GDM1 (cell line): ENCODE measurements around the gene MYO1B.

Experiments
- DNase-seq: peaks from one replicate; lab custom pipeline; 2025; lab: John Stamatoyannopoulos, UW

Gene MYO1B

DNA sequence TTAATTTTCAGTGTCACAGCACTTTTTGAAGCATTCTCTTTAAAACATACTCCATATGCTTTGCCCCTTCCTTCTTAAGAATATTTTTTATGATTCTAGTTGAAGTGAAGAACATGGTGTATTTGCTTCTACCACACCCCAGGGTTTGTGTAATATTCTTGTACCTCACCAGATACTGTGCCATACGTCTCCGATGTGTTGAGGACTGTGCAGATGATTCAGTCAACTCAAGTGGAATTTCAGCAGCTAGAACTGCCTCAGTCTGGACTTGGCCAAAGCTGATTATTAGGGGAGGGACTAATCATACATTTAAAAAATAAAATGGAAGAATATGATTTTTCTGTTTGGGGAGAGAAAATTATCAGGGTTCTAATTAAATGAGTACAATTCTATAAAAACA lies 115.7 kb downstream of the MYO1B start:
- DNase-seq = no peak

DNA sequence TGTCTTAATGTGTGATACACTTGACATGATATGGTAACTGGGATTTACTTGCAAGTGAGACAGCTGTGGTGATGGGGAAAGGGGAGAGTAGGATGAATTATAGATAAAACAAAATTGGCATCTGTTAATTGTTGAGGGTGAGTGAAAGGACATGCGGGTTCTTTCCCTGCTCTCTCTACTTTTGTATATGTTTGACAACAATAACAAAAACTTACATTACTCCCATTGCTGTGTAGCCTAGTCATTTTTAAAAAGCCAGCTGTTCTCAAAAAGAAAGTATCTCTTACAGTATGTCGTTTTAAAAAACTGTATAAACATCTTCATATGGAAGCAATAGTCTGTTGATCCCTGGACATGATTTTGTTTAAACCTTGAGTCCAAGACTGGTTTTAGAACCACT lies 117.6 kb downstream of the MYO1B start:
- no peak for DNase-seq

DNA sequence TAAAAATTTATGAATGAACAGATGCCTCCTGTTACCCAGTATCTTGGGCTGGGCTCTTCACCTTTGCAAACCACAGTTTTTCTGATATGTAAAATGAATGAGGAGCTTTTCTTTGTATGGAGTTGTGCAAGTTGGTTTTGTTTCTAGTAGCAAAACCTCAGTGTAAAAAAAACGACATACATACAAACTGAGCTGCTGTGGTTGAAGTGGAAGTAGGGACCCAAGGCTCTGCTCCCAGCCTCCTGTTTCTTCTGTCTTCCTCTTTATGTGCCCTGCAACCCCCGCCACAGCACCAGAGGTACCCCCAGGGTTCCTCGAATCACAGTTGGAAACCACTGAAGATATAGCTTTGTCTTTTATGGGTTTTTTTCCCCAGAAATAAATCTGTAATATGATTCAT lies 118.1 kb downstream of the MYO1B start:
- no peak for DNase-seq

DNA sequence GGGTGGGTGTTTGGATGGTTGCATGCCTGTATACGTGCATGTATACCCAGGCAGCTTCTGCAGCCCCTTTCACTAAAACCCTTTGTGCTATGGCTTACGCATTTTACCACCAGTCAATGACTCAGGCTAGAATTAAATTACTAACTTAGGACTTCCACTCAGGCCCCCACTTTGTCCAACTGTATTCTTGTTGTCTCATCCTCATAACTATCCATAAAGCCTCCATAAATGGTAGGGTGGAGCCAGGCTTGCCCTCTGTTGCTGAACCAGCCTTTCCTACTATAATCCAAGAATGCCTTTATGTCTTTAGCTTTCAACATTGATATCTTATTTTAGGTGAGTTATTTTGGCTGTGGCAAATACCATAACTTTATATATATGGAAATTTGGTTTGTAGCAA lies 119.9 kb downstream of the MYO1B start:
- DNase-seq = no peak

DNA sequence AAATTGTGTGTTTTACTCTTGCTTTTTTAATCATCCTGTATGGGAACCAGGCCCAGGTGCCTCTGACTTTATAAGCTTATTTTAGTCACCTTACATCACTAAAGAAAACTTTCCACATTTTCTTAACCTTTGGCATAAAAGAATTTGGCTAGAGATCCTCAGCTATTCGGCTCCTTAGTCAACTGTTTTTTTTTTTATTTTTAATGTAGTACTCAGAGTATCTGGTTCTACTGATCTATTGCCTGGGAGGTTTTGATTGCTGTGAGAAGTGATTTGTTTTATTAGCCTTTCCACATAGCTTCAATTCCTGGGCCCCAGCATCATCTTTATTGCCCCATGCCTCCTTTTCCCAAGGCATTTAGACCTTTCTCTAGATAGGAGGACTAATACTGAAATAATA lies 121.0 kb downstream of the MYO1B start:
- no peak for DNase-seq

DNA sequence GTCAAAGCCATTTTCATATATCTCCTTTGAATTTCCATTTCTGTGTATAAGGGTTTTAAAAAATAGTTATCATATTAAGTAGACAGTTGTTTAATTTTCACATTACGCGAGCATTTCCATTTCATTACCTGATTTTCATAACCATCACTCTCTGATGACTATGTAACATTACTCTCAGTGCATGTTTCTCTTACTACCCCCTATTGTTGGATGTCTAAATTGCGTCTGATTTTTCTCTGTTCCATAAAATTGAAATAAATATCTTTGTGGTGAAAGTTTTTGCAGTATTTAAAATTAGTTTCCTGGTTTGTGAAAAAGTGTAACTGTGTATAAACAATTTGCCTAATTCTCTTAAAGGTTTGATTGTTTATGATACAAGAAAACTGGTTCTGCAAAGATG lies 123.8 kb downstream of the MYO1B start:
- DNase-seq = no peak

DNA sequence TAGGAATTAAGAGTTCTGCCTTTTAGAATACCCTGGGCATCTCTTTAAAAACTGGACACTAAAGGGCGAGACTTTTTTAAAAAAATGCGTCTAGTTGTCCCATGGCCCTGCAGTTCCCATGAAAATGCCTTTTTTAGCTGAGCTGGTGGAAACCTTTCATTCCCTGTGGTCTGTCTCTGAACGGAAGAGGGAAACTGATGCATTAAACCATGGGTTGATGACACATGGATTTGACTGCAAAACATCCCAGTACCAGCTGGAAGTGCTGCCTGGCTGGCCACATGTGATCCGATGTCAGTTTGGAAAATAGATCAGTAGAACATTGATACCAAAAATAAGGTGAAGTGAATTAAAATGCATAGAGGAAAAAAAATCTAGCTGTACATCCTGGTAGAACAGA lies 129.2 kb downstream of the MYO1B start:
- DNase-seq = no peak

DNA sequence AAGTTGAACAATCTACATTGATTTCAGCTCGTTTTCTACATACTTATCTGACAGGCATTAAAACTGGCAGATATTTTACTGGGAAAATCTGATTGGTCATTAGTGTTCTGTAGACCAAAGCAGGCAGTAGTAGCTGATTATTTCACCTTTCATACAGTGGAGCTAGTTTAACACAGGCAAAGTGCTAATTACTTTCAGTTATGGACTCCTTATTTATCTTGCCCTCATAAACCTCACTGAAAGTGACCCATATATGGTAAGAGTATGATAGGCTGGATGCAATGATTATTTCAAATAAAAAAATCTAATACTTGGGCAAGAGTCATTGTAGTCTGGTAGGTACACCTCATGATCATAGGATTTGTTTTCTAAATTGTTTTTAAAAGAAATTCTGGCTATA lies 129.7 kb downstream of the MYO1B start:
- no peak for DNase-seq

DNA sequence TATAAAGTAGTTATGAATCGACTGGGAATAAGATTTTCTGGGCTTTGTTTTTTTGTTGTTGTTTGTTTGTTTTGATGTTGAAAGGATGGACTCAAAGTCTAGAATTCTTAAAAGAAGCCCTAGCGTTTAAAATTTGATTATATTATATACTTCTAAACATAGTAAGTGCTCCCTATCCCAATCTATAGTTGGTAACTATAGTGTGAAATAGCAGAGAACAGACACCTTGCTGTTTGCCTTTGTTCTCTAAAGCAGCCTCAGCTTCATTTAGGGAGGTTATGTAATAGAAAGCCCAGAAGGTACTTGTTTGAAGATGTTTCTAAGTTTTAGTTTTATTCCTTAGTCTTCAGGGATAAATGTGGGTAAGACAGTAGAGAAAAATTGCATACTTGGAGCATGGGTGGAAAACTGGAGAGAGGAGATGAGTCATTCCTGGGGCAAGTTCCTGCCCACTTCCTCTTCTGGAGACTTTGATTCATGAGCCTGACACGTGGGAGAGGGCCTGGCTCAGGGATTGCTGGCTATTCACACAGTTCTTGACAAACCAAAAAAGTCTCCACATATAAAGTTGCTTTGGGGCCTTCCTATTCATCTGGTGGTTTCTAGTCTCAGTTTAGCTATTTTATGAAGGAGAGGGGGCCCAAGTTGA lies 131.9 kb downstream of the MYO1B start:
- peak; percentile 70 for DNase-seq

DNA sequence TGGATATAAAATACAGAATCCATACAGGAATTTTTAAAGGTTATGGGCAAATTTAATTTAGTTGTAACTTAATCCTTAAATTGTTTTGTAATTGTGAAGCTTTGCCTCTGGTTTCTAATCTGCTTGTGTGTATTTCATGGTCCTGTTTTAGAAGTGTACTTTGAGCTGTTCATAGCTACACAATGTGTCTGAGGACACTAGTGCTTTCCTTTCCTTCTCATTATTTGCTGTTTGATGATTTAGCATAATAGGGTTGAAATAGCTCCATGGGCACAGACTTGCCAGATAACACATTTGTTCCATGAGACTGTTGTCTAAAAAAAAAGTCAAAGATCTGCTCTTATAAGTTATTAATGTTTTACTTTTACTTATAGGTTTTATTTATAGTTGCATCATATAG lies 134.2 kb downstream of the MYO1B start:
- DNase-seq = no peak

DNA sequence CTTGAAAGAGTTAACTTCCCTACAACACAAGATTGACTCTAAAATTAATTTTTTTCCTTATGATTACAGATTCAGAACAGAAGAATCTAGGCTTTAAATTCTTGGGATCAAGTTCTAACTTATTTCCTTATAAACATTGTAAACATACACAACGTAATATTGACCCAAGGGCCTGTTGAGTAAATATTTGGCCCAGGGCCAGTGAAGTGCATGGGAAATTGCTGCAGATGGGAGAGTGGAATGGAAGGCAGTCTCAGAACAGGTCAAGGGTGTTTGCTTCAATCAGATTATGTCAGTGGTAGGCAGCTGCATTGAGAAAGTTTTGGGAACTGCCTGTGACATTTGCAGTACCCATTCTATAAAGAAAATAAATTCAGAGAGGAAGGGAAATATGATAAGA lies 137.6 kb downstream of the MYO1B start:
- no peak for DNase-seq

DNA sequence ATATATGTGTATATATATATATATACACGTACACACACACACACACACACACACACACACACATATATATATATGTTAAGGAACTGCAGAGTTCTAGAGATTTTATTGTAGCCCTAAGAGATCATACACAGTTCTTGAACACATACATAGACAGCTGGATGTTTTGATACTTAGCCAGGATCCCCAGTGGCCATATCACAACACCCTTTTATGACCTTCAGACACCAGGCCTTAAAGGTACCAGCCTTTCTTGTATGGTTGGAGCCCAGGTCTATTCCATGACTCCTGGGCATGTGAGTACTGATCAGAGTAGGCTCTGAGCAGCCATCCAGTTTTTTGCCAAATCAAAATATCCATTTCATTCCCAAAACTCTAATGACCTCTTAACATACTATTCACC lies 138.3 kb downstream of the MYO1B start:
- DNase-seq = no peak

DNA sequence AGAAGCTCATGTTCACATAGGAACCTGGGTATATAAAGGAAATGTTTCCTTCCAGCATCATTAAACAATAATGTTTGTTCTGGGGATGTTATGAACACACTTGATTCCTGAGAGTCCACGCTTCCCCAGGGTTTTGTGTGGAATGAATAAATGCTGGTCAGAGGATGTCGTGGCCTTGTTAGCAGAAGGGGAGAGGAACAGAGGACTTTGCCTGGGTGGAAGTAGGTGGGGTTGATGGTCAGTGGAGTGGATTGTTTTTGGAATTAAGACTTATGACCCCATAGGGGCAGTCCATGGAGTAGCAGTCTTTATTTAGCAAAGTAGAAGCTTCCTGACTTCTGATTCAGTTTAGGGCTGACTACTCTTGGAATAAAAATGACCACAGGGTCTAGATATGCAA lies 139.6 kb downstream of the MYO1B start:
- DNase-seq = no peak

DNA sequence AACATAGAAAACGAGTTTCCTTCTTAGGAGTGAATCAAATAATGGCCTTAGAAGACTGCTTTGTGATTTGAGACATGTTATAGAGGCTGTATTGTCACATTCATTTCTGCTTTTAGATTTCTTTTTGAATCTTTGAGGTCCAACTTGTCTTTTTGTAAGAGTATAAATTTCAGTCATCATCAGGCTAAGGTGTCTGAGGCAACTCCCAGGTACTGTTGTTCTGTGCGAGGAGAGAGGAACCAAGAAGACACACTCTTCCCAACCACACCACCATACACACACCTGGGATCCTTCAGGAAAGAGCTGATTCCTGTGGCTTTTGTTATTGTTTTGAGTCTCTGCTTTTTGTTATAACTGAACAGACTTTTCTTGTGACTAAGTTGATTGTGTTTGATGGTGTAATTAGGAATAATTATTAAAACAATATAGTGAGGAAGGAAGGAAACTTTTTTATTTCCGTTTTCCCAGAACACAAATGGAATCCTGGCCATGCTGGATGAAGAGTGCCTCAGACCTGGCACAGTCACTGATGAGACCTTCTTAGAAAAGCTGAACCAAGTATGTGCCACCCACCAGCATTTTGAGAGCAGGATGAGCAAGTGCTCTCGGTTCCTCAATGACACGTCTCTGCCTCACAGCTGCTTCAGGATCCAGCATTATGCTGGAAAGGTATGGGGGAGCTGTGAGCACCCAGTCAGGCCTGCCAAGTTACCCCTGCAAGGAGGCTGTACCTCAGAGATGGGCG lies 140.4 kb downstream of the MYO1B start:
- DNase-seq = no peak

DNA sequence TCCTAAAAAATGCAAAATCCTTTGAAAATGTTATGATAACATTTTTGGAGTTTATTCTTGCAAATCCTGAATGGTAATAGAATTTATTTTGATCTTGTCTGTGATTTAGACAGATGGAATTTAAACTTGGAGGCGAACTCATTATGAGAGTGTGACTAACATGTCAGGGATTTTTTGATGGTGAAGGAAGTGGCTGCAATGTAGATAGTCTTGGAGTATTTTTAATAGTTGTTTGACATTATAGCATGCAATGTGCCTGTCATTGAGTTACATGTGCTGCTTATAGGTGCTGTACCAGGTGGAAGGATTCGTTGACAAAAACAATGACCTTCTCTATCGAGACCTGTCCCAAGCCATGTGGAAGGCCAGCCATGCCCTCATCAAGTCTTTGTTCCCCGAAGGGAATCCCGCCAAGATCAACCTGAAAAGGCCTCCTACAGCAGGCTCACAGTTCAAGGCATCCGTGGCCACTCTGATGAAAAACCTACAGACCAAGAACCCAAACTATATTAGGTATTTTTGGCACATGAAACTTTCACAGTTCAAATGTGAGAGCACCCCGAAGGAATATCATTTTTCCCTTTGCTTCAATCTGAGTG lies 141.8 kb downstream of the MYO1B start:
- DNase-seq = no peak

DNA sequence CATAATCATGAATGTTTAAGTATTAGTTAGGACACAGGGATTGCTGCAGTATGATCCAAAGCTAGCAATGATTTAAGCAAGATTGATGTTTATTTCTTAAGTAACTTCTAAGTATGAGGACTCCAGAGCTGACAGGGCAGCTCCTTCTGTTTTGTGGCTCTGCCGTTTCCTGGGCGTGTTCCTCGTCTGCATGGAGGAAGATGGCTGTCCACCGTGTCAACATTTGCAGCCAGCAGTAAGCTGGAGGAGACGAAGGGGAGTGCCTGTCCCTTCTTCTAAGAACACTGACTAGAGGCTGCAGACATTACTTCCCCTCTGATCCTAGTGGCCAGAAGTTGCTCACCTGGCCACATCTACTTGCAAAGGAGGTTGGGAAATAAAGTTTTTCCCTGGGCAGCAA lies 144.1 kb downstream of the MYO1B start:
- DNase-seq = no peak

DNA sequence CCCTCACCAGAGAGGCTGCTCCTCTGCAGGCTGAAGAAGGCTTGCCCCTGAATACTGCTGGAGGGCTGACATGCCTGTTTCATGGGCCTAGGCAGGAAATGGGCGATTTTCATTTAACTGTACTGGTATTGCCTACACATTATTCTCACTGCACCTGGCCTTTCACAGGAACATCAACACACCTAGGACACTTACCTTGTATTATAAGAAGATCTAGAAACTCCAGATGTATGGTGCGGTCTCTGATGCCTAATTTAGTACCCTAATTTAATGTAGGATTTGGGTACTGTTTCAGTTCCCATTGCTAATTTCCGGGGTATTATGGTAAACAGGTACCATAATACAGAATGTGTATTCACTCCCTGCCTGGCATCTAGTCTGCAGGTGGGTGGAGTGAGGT lies 146.0 kb downstream of the MYO1B start:
- DNase-seq = no peak

DNA sequence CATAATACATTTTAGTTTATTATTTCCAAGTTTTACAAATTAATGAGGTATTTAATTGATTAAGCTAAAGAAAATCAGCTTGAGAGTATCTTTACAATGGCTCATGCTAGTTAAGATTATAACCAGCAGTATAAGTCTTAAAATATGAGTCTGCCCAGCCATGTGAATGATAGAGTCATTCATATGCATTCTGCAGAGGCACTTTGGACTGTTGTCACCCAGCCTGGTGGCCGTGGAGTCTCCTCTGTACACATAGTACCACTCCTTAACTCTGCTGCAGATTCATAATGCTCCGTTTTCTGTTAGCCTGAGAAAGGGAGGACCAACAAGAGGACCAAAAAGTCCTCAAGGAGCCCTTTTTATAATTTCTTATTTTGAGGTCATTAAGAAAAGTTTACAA lies 148.8 kb downstream of the MYO1B start:
- no peak for DNase-seq

DNA sequence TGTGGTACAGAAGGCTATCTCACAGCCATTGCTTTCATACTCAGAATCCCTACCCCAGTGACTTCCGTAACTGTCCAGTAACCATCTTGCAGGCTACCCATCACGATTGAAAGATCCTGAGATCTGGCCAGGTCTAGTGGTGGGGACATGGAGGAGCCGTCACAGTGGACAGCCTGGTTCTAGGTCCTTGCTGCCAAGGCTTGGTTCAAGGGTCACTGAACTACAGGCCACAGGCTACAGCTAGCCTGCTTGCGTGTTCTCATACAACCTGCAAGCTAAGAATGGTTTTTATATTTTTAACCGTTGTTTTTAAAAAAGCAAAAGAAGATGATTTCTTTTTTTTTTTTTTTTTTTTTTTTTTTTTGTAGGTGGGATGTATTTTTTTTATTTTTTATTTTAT lies 151.6 kb downstream of the MYO1B start:
- no peak for DNase-seq

DNA sequence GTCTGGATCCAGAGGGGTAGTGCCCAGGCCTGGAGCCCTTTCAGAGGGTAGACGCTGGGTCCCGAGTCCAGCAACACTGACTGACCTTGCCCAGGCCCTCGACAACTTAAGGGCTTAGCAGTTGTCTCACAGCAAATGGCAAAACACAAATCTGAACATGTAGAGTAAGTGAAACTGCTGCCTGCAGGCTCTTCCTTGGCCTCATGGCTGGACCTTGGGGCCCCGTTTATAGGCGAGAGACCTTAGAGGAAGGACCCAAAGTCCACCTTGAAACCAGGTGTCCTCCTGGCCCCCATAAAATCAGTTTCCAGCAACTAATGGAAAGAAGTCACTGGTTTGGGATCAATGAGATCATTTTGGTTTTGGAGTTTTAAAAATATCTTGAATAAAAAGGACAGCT lies 154.4 kb downstream of the MYO1B start:
- DNase-seq = no peak

DNA sequence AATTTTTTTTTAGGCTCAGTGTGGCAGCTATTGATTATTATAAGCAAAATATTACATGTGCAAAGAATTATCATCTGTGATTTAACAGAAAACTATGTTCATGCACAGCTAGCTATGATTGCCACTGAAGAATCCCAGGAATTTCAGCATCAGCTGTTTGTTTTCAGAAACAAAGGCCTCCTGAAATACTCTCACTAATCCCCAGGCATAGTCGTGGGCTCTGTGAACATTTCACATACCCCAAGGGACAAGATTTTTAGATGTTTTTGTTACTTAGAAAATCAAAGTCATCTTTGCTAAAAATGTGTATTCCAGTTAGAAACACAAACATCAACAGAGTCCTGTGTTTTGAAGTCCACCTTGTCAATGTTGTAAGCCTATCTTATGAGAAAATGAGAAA lies 156.1 kb downstream of the MYO1B start:
- DNase-seq = no peak

DNA sequence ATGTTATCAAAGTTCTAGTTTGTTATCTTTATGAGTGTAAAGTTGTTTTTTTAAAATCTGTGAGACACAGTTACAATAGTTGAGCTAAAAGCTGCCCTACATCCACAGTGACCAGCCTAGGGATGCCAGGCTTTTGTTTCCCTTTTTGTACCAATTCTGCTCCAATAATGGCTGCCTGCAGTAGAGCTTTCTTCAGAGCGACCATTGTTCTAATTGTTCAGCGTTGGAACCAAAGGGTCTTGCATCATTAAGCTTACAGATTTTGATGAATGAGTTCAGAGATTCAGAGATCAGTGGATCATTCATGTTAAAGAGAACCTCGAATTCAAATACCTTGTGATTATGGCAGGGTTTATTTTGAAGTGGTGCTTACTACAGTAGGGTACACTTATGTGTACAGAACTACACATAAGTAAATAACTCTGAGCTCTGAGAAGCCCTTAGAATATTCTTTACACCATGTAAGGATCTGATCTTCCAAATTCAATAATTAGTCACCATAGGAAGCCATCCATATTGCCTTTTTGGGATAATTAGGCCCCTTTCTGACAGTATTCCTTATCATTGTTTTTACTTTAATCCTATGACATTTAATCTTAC lies 157.9 kb downstream of the MYO1B start:
- no peak for DNase-seq

DNA sequence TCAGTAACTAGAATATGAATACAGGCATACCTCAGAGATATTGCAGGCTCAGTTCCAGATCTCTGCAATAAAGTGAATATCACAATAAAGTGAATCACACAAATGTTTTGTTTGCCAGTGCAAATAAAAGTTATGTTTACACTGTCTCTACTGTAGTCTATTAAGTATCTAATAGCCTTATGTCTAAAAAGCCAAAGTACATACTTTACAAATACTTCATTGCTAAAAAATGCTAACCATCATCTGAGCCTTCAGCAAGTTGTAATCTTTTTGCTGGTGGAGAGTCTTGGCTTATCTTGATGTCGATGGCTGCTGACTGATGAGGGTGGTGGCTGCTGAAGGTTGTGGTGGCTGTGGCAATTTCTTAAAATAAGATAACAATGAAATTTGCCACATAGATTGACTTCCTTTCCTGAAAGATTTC lies 159.4 kb downstream of the MYO1B start:
- peak; percentile 24 for DNase-seq
